Activated T-cell treated with anti-CD3 and anti-CD28 coated beads, Interleukin-2, amount 50 U/mL, for 4 hours (primary cell): Measurements from ENCODE around the gene CD80. TPM values are rescaled to one million over a fixed set of nuclear protein-coding genes. Genes with fewer than 3 reads are reported as not detected.

Experiments used
- total RNA-seq, 3 donors: library from RNA; stranded (reverse); gene quantifications; one replicate each; pipeline ENCODE4 v1.2.1, GENCODE V29; 2021

CD80 gene
- total RNA-seq, 3 donors from 2014 or later = 1.6 to 6.2 (median 3.3) TPM

Other genes starting within 250 kb of the CD80 start
- gene TMEM39A, start 96.0 kb downstream of the CD80 start, total RNA-seq = 10 to 100 TPM; 44.2 to 53.2 (median 45.4) TPM
- 10 to 100 TPM; 16.4 to 22.4 (median 17.5) TPM for gene POGLUT1, start 90.7 kb downstream of the CD80 start, total RNA-seq
- gene TIMMDC1, start 61.1 kb downstream of the CD80 start, total RNA-seq = 100 to 1,000 TPM; 112 to 120 (median 118) TPM
- 1 to 10 TPM; 1.6 to 3.3 (median 2.5) TPM for gene ADPRH, start 19.9 kb upstream of the CD80 start, total RNA-seq
- gene PLA1A, start 38.3 kb upstream of the CD80 start, total RNA-seq = not detected
- 1 to 10 TPM in 2 of 3 donors, under 1 TPM in 1; 0.84 to 2.3 (median 2.0) TPM for gene POPDC2, start 101.0 kb upstream of the CD80 start, total RNA-seq
- 100 to 1,000 TPM in 2 of 3 donors, 10 to 100 TPM in 1; 94.7 to 118 (median 106) TPM for gene COX17, start 117.8 kb upstream of the CD80 start, total RNA-seq
- under 1 TPM; 0.16 to 0.29 (median 0.25) TPM for gene CFAP91, start 143.4 kb upstream of the CD80 start, total RNA-seq
- under 1 TPM; 0.41 to 0.76 (median 0.47) TPM for gene NR1I2, start 222.5 kb upstream of the CD80 start, total RNA-seq